T47D (cell line): Measurements from ENCODE around the gene BFSP2.
"Not testable (repeated sequence)": the region's sequence is repeated elsewhere in the genome, so short reads cannot be mapped to it uniquely, and the experiment has no call there.

ENCODE experiments used
- DNase-seq, 2 experiments: peaks; one replicate each; pipeline versions ENCODE4 v3.0.0 to v3.0.0-alpha.2; 2011 to 2012; ENCODE audit warnings: low read depth in 1 of 2, low spot score in 1 of 2
- JUND ChIP-seq: IDR thresholded peaks from 2 replicates; pipeline ENCODE4 v1.6.1; 2012; ENCODE audit warnings: low read depth
- in situ Hi-C: cut with HindIII; loops from 2 replicates; pipeline ENCODE4 v1.10.0; 2016; ENCODE audit warnings: low sequenced_read_pairs, low pct_unique_long_range_greater_than_20kb

The BFSP2 gene

DNA sequence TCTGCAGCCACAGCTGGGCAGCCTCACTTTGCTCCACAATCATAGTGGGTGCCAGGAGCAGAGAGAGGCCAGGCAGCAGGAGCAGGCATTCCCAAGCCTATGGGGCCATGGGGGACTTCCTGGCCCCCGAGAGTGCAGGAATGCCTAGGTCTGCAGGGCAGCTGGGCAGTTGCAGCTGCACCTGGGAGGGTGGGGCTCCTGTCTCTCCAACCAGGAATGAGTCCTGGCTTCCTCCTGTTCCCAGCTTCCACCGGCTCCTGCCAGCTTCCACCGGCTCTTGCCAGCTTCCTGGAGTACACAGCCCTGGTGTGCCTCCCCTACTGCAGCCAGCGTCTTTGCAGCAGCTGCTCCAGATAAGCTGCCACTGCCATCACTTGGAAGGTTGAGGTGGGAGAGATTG lies 87.3 kb downstream of the BFSP2 start:
- TF ChIP-seq JUND, result no peak
- in situ Hi-C loops, result no loop called here
- no peak for DNase-seq

DNA sequence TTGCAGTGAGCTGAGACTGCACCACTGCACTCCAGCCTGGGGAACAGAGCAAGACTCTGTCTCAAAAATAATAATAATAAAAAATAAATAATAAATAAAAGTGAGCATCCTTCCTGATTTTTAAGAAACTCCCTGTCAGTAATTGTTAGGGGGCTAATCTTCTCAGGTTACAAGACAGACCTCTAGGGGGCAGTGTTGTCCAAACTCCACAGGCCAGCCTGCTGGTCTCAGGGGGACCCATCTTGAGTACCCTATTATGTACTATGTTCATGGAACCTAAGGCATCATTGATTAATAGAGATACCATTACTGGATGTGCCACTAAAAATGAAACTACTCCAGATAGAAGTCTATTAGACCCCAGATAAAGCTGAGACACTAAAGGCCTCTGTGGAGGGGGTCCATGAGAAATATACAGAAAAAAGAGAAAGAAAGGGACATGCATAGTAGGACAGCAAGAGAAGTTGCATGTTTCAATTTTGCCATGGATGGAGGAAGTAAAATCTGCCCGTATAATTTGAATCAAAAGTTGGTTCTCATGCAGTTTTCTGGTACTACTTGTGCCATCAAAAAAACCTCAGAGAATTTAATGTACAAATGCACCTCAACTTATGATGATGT lies 88.2 kb downstream of the BFSP2 start:
- no peak for DNase-seq
- no peak for TF ChIP-seq JUND
- in situ Hi-C loops, result no loop called here

DNA sequence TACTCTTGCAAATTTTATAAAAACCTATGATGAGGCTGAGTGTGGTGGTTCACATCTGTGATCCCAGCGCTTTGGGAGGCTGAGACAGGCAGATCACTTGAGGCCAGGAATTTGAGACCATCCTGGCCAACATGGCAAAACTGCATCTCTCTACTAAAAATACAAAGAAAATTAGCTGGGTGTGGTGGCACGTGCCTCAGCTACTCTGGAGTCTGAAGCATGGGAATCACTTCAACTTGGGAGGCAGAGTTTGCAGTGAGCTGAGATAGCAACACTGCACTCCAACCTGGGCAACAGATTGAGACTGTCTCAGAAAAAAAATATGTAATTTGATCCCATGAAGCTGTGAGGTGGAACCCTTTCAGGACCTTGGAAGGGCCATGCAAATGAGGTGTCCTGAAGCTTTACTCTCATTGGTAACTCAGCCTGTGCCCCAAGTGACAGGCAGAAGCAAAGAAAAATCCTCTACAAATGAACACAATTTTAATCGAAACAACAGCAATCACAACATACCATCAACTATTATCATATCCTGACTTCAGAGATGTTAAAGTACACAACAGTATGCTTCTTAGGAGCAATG lies 89.0 kb downstream of the BFSP2 start:
- in situ Hi-C loops, result no loop called here
- TF ChIP-seq JUND, result no peak
- DNase-seq, result peak in 1 of 2 experiments; percentile 86

DNA sequence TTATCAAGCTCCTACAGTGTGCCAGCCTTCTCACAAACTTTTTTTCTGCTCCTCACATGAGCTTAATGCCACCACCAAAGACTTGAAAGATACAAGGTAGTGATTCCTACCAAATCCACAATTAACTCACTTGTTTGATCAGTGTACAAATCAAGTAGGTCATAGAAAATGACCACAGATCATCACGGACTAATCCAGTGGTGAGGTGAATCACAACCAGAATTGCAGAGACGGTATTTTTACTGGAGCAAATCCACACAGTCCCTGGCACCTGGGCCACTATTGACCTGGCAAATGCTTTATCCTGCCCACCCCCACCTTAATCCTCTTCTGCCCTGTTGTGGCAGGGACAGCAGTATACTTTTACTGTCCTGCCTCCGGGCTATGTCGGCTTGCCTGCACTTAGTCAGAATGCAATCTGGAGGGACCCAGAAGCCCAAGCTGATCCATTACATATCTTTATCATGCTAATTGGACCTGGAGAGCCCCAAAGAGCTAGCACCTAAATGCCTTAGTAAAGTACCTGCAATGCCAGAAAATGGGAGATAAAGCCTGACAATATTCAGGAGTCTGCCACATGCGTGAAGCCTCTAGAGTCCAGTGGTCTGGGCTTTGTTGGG lies 89.7 kb downstream of the BFSP2 start:
- in situ Hi-C loops, result no loop called here
- TF ChIP-seq JUND, result no peak
- no peak for DNase-seq

DNA sequence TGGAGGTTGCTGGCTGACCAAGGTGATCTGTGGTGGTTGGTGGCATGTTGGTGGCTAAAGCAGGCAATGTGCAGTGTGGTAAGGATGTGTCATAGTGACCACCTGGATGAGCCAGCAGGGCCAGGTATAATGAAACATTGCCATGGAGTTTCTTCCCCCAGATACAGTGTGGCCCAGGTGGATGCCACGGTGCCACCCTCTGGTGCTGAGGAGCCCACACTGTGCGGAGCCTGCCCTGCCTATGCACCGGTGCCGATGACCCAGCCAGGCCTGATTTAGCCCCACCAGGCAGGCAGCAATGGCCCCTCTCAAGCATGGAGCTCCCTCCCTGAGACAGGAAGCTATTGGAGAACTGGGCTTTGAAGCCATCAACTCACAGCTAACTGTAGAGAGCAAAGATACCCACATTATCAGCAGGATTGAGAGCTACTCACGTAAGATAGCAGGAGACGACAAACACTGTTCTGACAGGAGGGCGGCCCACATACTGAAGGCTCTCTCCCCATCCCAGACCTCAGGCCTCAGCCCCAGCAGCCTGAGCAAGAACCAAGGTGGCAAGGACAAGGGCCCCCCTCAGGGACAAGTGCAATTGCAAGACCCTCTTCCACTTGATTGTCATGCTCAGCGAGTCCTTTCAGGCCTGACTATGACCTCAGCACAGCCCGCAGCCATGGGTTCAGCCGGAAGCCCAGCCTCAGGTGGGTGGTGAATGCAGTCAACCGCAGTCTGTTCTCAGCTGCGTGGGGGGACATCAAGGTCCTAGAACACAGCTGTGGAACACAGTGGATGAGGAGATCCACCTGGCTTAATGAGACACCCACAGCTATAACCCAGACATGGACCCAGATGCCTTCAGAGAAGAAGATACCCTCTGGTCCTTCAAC lies 90.9 kb downstream of the BFSP2 start:
- DNase-seq, result no peak
- in situ Hi-C loops, result no loop called here
- no peak for TF ChIP-seq JUND

DNA sequence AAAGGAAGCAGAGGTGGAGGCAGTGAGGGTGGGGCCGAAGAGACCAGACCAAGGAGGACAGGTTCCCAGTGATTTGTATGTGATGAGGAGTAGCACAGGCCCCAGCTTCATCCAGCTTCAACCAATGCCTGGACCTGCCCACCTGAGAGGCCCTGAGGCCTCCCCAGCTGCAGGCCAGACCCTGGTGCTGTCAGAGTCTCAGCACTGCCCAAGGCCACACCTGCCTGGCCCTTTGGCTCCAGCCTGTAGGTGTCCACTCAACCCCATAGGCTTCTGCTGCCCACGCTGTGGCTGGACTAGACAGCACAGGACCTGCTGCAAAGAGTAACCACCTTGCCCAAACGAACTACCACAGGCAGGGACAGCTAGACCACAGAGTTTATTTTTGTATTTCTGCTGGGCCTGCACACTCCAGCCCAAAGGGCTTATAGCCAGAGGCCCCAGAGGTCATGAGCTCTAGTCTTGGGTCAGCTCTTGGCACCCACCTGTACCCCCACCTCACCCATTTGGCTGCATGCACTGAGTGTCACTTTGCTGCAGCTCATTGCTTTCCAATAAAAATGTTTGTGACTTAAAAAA lies 91.7 kb downstream of the BFSP2 start:
- TF ChIP-seq JUND, result no peak
- in situ Hi-C loops, result no loop called here
- no peak for DNase-seq

DNA sequence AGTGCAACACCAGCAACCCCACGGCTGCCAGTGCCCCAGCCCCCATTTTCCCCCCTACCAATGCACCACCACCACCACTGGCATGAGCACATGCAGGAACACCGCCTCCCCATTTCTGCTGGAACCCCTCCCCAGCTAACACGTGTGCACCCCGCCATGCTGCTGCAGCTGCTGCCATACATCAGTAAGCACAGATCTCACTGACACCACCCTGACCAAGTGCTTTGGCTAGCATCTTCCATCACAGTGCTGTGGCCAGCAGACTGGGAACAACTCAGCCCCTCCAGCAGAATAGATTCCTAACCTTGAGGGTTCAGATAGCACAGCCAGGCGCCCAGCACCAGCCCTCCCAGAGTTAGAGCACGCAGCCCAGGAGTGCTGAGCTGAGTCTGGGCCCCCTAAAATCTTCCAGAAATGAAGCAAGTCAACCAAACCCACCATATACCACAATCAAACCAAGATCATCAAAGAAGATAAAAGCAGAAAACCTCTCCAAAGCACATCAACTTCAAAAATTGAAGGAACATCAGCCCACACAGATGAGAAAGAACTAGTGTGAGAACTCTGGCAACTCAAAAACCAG lies 92.4 kb downstream of the BFSP2 start:
- DNase-seq, result no peak
- TF ChIP-seq JUND, result no peak
- in situ Hi-C loops, result no loop called here

DNA sequence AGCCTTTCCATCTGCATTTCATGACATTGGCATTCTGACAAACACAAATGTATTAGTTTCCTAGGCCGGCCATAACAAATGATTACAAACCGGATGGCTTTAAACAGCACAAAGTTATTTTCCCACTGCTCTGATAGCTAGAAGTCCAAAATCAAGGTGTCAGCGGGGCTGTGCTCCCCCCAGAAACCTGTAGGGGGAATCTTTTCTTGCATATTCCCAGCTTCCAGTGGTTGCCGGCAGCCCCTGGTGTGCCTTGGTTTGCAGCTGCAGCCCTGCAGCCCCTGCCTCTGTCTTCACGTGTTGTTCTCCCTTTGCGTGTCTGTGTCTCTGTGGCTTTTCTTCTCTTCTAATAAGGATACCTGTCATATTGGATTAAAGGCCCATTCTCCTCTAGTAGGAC lies 94.6 kb downstream of the BFSP2 start:
- in situ Hi-C loops, result no loop called here
- DNase-seq, result peak in 1 of 2 experiments; percentile 47
- no peak for TF ChIP-seq JUND

DNA sequence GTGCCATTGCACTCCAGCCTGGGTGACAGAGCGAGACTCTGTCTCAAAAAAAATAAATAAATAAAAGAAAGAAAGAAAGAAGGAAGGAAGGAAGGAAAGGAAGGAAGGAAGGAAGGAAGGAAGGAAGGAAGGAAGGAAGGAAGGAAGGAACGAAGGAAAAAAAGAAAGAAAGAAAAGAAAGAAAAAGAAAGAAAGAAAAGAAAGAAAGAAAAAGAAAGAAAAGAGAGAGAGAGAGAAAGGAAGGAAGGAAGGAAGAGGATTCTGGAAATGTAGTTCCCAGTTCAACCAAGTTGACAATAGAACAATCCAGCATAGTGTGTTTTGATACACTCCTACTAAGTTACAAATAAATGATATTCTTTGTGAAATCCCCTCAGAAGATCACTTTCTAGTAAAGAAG lies 102.7 kb downstream of the BFSP2 start:
- in situ Hi-C loops, DNase-seq: not testable (repeated sequence)

DNA sequence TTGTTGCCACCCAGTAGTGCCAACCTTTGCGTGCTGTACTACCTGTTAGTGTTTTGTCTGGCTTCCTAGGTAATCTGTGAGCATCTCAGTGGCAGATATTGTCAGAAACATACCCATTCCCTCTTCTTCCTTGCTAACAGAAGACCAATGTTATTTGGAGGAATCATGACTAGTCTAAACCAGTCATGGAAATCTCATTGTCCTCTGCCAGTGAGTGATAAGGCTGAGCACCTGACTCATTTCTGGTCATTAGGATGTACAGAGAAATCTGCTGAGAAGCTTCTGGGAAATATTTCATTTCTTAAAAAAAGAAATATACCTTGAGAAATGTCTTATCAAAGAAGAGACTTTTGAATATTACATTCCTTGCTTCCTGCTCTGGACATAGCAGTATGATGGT lies 103.6 kb downstream of the BFSP2 start:
- in situ Hi-C loops, result no loop called here
- TF ChIP-seq JUND, result no peak
- no peak for DNase-seq

DNA sequence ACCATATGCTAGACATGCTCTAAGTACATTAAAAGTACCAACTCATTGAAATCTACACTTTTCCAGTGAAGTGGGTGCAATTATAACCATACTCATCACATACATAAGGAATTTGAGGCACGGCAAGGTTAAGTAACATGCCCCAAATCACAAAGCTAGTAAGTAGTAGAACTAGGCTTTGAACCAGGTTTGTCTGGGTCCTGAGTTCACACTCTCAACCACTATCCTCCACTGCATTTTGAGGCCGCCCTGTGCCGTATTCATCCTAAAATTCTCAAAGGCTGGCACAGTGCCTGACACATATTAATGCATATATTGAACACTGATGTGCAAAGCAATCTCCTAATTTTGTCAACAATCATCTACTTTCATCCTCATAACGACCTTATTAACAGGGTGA lies 104.9 kb downstream of the BFSP2 start:
- in situ Hi-C loops, result no loop called here
- TF ChIP-seq JUND, result no peak
- no peak for DNase-seq

DNA sequence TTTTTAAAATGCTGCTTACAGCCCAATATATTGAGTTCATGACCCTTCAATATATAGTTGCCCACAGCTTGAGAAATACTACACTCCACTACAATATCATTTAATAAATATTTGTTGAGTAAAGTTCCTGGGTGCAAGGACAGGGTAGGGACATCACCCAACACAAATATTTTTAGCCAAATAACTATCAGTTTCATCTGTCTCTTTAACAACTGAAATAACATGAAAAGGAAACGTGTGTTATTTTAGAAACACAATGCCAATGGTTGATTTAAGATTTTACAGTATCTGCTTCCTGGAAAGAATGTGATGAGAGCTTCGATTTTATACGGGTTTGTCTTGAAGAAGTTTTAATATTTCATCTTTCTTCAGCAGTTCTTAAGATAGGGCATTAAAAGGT lies 106.0 kb downstream of the BFSP2 start:
- TF ChIP-seq JUND, result no peak
- DNase-seq, result no peak
- in situ Hi-C loops, result no loop called here
